Keratinocyte (primary cell): ENCODE data around the gene IDE. TPM values are rescaled to one million over a fixed set of nuclear protein-coding genes. Genes with fewer than 3 reads are reported as not detected.

Experiments used
- DNase-seq: peaks from one replicate; pipeline ENCODE4 v3.0.0-alpha.2; 2011; ENCODE audit warnings: low read depth, missing footprints, low spot score
- FAIRE-seq: peaks from 2 replicates; lab custom pipeline; 2011; peaks lifted over from hg19 to GRCh38; lab: Jason Lieb, UNC
- H2AFZ ChIP-seq: 2 replicates; pipeline ENCODE4 v1.6.0; 2012; ENCODE audit warnings: low read length, control low read depth, inconsistent platforms; ENCODE audit not compliant: control insufficient read depth
- H3K27ac ChIP-seq: 2 replicates; pipeline ENCODE4 v1.5.1; 2011; ENCODE audit warnings: low read length; ENCODE audit not compliant: control insufficient read depth, insufficient read depth
- H3K27me3 ChIP-seq: 3 replicates; pipeline ENCODE4 v1.6.0; 2011; ENCODE audit warnings: low read length; ENCODE audit not compliant: control insufficient read depth, insufficient read depth; ENCODE audit errors: extremely low read depth
- H3K36me3 ChIP-seq, 2 experiments: 2 replicates in 1 of 2; 3 replicates in 1 of 2; pipeline ENCODE4 v1.5.1; 2011; ENCODE audit warnings: low read length in 2 of 2, mild to moderate bottlenecking in 1 of 2; ENCODE audit not compliant: control insufficient read depth in 2 of 2, insufficient read depth in 2 of 2; ENCODE audit errors: extremely low read depth in 1 of 2
- H3K4me1 ChIP-seq: 3 replicates; pipeline ENCODE4 v1.5.1; 2011; ENCODE audit warnings: low read length; ENCODE audit not compliant: control insufficient read depth, insufficient read depth; ENCODE audit errors: extremely low read depth
- H3K4me2 ChIP-seq: 3 replicates; pipeline ENCODE4 v1.6.0; 2011; ENCODE audit warnings: low read depth, low read length; ENCODE audit not compliant: control insufficient read depth, insufficient read depth; ENCODE audit errors: extremely low read depth
- H3K4me3 ChIP-seq, 3 experiments: fragments of 200-600 bp in 1 of 3; sonication (generic) in 1 of 3; 2 replicates in 2 of 3; 3 replicates in 1 of 3; pipeline ENCODE4 v1.5.1; 2011 to 2016; ENCODE audit warnings: low read length in 3 of 3, mild to moderate bottlenecking in 3 of 3, control low read depth in 2 of 3, inconsistent platforms in 1 of 3, low read depth in 1 of 3, mixed read lengths in 1 of 3, mixed run types in 1 of 3, moderate library complexity in 1 of 3; ENCODE audit not compliant: control insufficient read depth in 2 of 3, insufficient read depth in 2 of 3; ENCODE audit errors: extremely low read depth in 1 of 3
- H3K79me2 ChIP-seq: 2 replicates; pipeline ENCODE4 v1.6.0; 2012; ENCODE audit warnings: low read length; ENCODE audit not compliant: control insufficient read depth, insufficient read depth
- H3K9ac ChIP-seq: 3 replicates; pipeline ENCODE4 v1.6.0; 2011; ENCODE audit warnings: low read length; ENCODE audit not compliant: control insufficient read depth, insufficient read depth; ENCODE audit errors: extremely low read depth
- H3K9me1 ChIP-seq: 3 replicates; pipeline ENCODE4 v1.6.0; 2011; ENCODE audit warnings: low read length; ENCODE audit not compliant: control insufficient read depth, insufficient read depth; ENCODE audit errors: extremely low read depth
- H3K9me3 ChIP-seq: 2 replicates; pipeline ENCODE4 v1.5.1; 2012; ENCODE audit warnings: low read depth, low read length; ENCODE audit not compliant: control insufficient read depth
- H4K20me1 ChIP-seq: 3 replicates; pipeline ENCODE4 v1.6.0; 2011; ENCODE audit warnings: low read length; ENCODE audit not compliant: control insufficient read depth, insufficient read depth; ENCODE audit errors: extremely low read depth
- EZH2 ChIP-seq: IDR thresholded peaks from one replicate; pipeline ENCODE4 v1.6.1; 2012; ENCODE audit warnings: inconsistent platforms, mild to moderate bottlenecking, low read length, moderate library complexity
- dilution Hi-C: fragments of 300-500 bp; cut with MboI; formaldehyde crosslinking; loops from one replicate; pipeline ENCODE4 v1.7.0; 2020; ENCODE audit warnings: low sequenced_read_pairs; ENCODE audit not compliant: extremely low pct_ligation_motif_present
- polyA plus RNA-seq, 5 experiments: library from polyadenylated mRNA; depleted of rRNA in 3 of 5; stranded (reverse) in 3 of 5; stranded (forward) in 1 of 5; unstranded in 1 of 5; fragments of >200 nt; gene quantifications; 1 replicate in 1 of 5; 2 replicates in 3 of 5; 3 replicates in 1 of 5; pipeline versions ENCODE4 v1.2.1 to v1.2.3, GENCODE V29; 2011 to 2012; ENCODE audit warnings: missing spikeins in 2 of 5, low read depth in 1 of 5, low replicate concordance in 1 of 5
- TF ChIP-seq, protein P1 (sequence below), 3 experiments: IDR thresholded peaks in 1 of 3; conservative IDR thresholded peaks in 1 of 3; optimal IDR thresholded peaks in 1 of 3; 2 replicates in 2 of 3; 3 replicates in 1 of 3; pipeline versions ENCODE3 to v1.5.1; 2011; ENCODE audit warnings: low read length in 3 of 3, mild to moderate bottlenecking in 3 of 3, moderate library complexity in 2 of 3, control low read depth in 1 of 3, inconsistent platforms in 1 of 3; ENCODE audit not compliant: insufficient read depth in 2 of 3; ENCODE audit errors: extremely low read depth in 1 of 3

The IDE gene
- polyA plus RNA-seq, 1 donor (not counting 4 experiments of a cell fraction or from before 2014, with no cell fraction given): 24.4 TPM

DNA sequence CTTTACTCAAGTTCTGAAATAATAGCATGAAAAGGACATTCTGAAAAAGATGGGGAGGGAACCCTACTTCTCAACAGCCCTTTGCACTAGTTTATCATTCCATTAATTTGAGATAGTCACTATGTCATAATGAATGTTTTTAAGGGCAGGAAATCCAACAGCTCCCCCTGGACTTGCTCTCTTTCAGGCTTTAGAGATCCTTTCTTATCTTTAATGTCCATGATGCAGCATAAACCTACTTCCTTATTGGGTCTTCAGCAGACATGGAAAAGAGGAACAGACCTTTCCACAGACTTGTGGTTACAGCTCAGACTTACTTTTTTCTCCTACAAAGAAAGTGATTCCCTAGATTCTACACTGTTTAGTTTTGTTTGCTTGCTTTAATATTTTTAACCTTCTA, 87.3 kb downstream of the IDE start:
- Histone ChIP-seq H3K4me2 (no peak overlapping the region), H4K20me1 (no peaks in the 10 kb centered on the region), H2AFZ (no peak overlapping the region), H3K4me1 (no peaks in the 10 kb centered on the region), H3K9me1 (no peaks in the 10 kb centered on the region), H3K4me3 (no peak overlapping the region), H3K36me3 (peaks cover 8 to 18% of the 10 kb centered on the region in 2 experiments), H3K79me2 (no peaks in the 10 kb centered on the region), H3K9me3 (no peaks in the 10 kb centered on the region), H3K27me3 (no peaks in the 10 kb centered on the region), H3K27ac (no peak overlapping the region), H3K9ac (no peak overlapping the region)
- TF ChIP-seq, protein P1, sequence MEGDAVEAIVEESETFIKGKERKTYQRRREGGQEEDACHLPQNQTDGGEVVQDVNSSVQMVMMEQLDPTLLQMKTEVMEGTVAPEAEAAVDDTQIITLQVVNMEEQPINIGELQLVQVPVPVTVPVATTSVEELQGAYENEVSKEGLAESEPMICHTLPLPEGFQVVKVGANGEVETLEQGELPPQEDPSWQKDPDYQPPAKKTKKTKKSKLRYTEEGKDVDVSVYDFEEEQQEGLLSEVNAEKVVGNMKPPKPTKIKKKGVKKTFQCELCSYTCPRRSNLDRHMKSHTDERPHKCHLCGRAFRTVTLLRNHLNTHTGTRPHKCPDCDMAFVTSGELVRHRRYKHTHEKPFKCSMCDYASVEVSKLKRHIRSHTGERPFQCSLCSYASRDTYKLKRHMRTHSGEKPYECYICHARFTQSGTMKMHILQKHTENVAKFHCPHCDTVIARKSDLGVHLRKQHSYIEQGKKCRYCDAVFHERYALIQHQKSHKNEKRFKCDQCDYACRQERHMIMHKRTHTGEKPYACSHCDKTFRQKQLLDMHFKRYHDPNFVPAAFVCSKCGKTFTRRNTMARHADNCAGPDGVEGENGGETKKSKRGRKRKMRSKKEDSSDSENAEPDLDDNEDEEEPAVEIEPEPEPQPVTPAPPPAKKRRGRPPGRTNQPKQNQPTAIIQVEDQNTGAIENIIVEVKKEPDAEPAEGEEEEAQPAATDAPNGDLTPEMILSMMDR (optimal IDR thresholded peaks at IDR 0.05 in 1 of 3, IDR thresholded peaks at IDR 0.05 in 1 of 3, conservative IDR thresholded peaks at IDR 0.05 in 1 of 3; ENCODE audit: extremely low read depth in 1 of 3, insufficient read depth in 2 of 3, low read length in 3 of 3): no peak
- no peak for TF ChIP-seq EZH2
- dilution Hi-C loops: no loop called here
- no peak for FAIRE-seq
- DNase-seq: no peak

DNA sequence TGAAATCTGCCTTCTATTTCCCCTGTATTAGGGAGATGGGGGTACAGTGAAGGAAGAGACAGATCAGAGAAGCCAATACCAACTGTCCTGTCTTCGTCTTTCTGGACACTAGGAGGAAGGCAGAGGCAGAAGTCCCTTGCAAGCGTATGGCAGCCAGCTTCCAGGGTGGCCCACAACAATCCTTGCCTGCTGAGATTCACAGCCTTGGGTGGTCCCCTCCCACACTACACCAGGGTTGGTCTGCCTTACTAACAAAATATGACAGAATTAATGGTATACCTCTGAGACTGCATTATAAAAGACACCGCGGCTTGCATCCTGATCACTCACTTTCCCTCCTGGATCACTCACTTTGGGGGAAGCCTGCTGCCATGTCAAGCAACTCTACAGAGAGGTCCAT, 90.4 kb downstream of the IDE start:
- peaks cover 17 to 19% of the 10 kb centered on the region in 2 experiments for H3K36me3 ChIP-seq

More for the DNA sequence above, 90.4 kb downstream of the IDE start:
- FAIRE-seq (no peak), DNase-seq (no peak)
- no peaks in the 10 kb centered on the region for H3K79me2 ChIP-seq
- H3K4me2 ChIP-seq: no peak overlapping the region
- H3K27ac ChIP-seq: no peak overlapping the region
- H3K4me3 ChIP-seq: no peak overlapping the region
- TF ChIP-seq EZH2: no peak
- TF ChIP-seq, protein P1 (optimal IDR thresholded peaks at IDR 0.05 in 1 of 3, IDR thresholded peaks at IDR 0.05 in 1 of 3, conservative IDR thresholded peaks at IDR 0.05 in 1 of 3; ENCODE audit: extremely low read depth in 1 of 3, insufficient read depth in 2 of 3, low read length in 3 of 3): no peak
- H3K9me3 ChIP-seq: no peaks in the 10 kb centered on the region
- dilution Hi-C loops: no loop called here
- no peaks in the 10 kb centered on the region for H3K27me3 ChIP-seq
- H4K20me1 ChIP-seq: no peaks in the 10 kb centered on the region
- no peaks in the 10 kb centered on the region for H3K9me1 ChIP-seq
- no peak overlapping the region for H2AFZ ChIP-seq
- no peaks in the 10 kb centered on the region for H3K4me1 ChIP-seq
- no peak overlapping the region for H3K9ac ChIP-seq
